Mesodermal cell (in vitro differentiated cells): Measurements from ENCODE around the gene RBPMS2.

Source experiments
- H3K27ac ChIP-seq: 2 replicates; pipeline ENCODE4 v1.7.0; 2013; ENCODE audit warnings: mild to moderate bottlenecking, low read depth, low read length, moderate library complexity; ENCODE audit not compliant: severe bottlenecking
- H3K36me3 ChIP-seq: 2 replicates; pipeline ENCODE4 v1.7.1; 2013; ENCODE audit warnings: mild to moderate bottlenecking, low read length, moderate library complexity; ENCODE audit not compliant: control insufficient read depth, insufficient read depth
- H3K4me1 ChIP-seq: one replicate; pipeline ENCODE4 v1.7.1; 2013; ENCODE audit warnings: mild to moderate bottlenecking, low read length; ENCODE audit not compliant: insufficient read depth, control insufficient read depth, poor library complexity, severe bottlenecking
- H3K4me3 ChIP-seq: 2 replicates; pipeline ENCODE4 v1.7.0; 2013; ENCODE audit warnings: low read length, control low read depth, mild to moderate bottlenecking; ENCODE audit not compliant: insufficient read depth, poor library complexity, severe bottlenecking; ENCODE audit errors: extremely low read depth
- H3K9me3 ChIP-seq: 2 replicates; pipeline ENCODE4 v1.7.1; 2013; ENCODE audit warnings: mild to moderate bottlenecking, low read length, moderate library complexity; ENCODE audit not compliant: control insufficient read depth
- WGBS, 2 experiments: methylation state at CpG; one replicate each; pipeline ENCODE4 v1.1.5; 2013; ENCODE audit warnings: missing lambda C conversion rate in 2 of 2; ENCODE audit not compliant: insufficient coverage in 2 of 2; 5-methylcytosine and 5-hydroxymethylcytosine counted together

The RBPMS2 gene

GRCh38 chr15:64772964-64773363, 2.4 kb downstream of the RBPMS2 start:
- peaks cover 11% of the 10 kb centered on the region for H3K4me1 ChIP-seq
- H3K36me3 ChIP-seq = peaks cover 7% of the 10 kb centered on the region
- H3K9me3 ChIP-seq = no peaks in the 10 kb centered on the region
- no peak overlapping the region for H3K4me3 ChIP-seq
- H3K27ac ChIP-seq = no peak overlapping the region
- 72 to 77% methylated on average over 5 to 6 of the region's 6 CpGs for WGBS, 2 experiments

- H3K4me1 ChIP-seq = peaks cover 11% of the 10 kb centered on the region
- WGBS, 2 experiments = 52 to 58% methylated on average over 2 to 3 of the region's 3 CpGs
- no peak overlapping the region for H3K27ac ChIP-seq
- H3K9me3 ChIP-seq = no peaks in the 10 kb centered on the region
- H3K4me3 ChIP-seq = no peak overlapping the region
- peaks cover 7% of the 10 kb centered on the region for H3K36me3 ChIP-seq
These were observed 2.9 kb downstream of the RBPMS2 start for GRCh38 chr15:64772488-64772887.

GRCh38 chr15:64770626-64771025, 4.8 kb downstream of the RBPMS2 start:
- H3K4me3 ChIP-seq = no peak overlapping the region
- 90% methylated on average over 2 of the region's 2 CpGs; no CpG with 5 or more reads in 1 of the 2 experiments for WGBS, 2 experiments
- H3K9me3 ChIP-seq = no peaks in the 10 kb centered on the region
- H3K27ac ChIP-seq = no peak overlapping the region
- H3K36me3 ChIP-seq = peaks cover 13% of the 10 kb centered on the region
- H3K4me1 ChIP-seq = peaks cover 11% of the 10 kb centered on the region

GRCh38 chr15:64767203-64767602, 8.2 kb downstream of the RBPMS2 start:
- H3K27ac ChIP-seq = no peak overlapping the region
- WGBS, 2 experiments = 90 to 96% methylated on average over 6 to 7 of the region's 7 CpGs

GRCh38 chr15:64766058-64766457, 9.3 kb downstream of the RBPMS2 start:
- no peaks in the 10 kb centered on the region for H3K4me1 ChIP-seq
- no peak overlapping the region for H3K4me3 ChIP-seq
- H3K9me3 ChIP-seq = no peaks in the 10 kb centered on the region
- 90 to 95% methylated on average over 7 to 8 of the region's 8 CpGs for WGBS, 2 experiments
- H3K36me3 ChIP-seq = peaks cover 10% of the 10 kb centered on the region
- no peak overlapping the region for H3K27ac ChIP-seq

More at GRCh38 chr15:64767203-64767602, 8.2 kb downstream of the RBPMS2 start:
- no peaks in the 10 kb centered on the region for H3K9me3 ChIP-seq
- no peaks in the 10 kb centered on the region for H3K4me1 ChIP-seq
- no peak overlapping the region for H3K4me3 ChIP-seq
- H3K36me3 ChIP-seq = peaks cover 12% of the 10 kb centered on the region

GRCh38 chr15:64763874-64764273, 11.5 kb downstream of the RBPMS2 start:
- 81 to 99% methylated on average over 3 to 4 of the region's 4 CpGs for WGBS, 2 experiments
- H3K9me3 ChIP-seq = no peaks in the 10 kb centered on the region

GRCh38 chr15:64763462-64763861, 11.9 kb downstream of the RBPMS2 start:
- no peaks in the 10 kb centered on the region for H3K4me1 ChIP-seq
- no peak overlapping the region for H3K4me3 ChIP-seq

More at GRCh38 chr15:64763874-64764273, 11.5 kb downstream of the RBPMS2 start:
- Histone ChIP-seq H3K36me3 (peaks cover 23% of the 10 kb centered on the region), H3K4me1 (no peaks in the 10 kb centered on the region), H3K4me3 (no peak overlapping the region), H3K27ac (no peak overlapping the region)

GRCh38 chr15:64763021-64763420, 12.4 kb downstream of the RBPMS2 start:
- no peak overlapping the region for H3K4me3 ChIP-seq
- H3K36me3 ChIP-seq = peaks cover 23% of the 10 kb centered on the region
- H3K27ac ChIP-seq = no peak overlapping the region
- no peaks in the 10 kb centered on the region for H3K9me3 ChIP-seq
- H3K4me1 ChIP-seq = peaks cover under 1% of the 10 kb centered on the region
- WGBS, 2 experiments = 93 to 99% methylated on average over 6 to 8 of the region's 8 CpGs

More at GRCh38 chr15:64763462-64763861, 11.9 kb downstream of the RBPMS2 start:
- H3K27ac ChIP-seq = no peak overlapping the region
- peaks cover 23% of the 10 kb centered on the region for H3K36me3 ChIP-seq
- H3K9me3 ChIP-seq = no peaks in the 10 kb centered on the region

- Histone ChIP-seq H3K36me3 (peaks cover 28% of the 10 kb centered on the region), H3K9me3 (no peaks in the 10 kb centered on the region), H3K27ac (no peak overlapping the region), H3K4me1 (peaks cover 4% of the 10 kb centered on the region), H3K4me3 (no peak overlapping the region)
- WGBS, 2 experiments = 97 to 98% methylated on average over 6 to 7 of the region's 8 CpGs
These were observed 12.8 kb downstream of the RBPMS2 start for GRCh38 chr15:64762546-64762945.

GRCh38 chr15:64761156-64761555, 14.2 kb downstream of the RBPMS2 start:
- 85 to 89% methylated on average over 5 to 6 of the region's 11 CpGs for WGBS, 2 experiments
- no peak overlapping the region for H3K4me3 ChIP-seq
- H3K4me1 ChIP-seq = peaks cover 4% of the 10 kb centered on the region
- no peak overlapping the region for H3K27ac ChIP-seq
- H3K36me3 ChIP-seq = peaks cover 30% of the 10 kb centered on the region
- no peaks in the 10 kb centered on the region for H3K9me3 ChIP-seq

GRCh38 chr15:64760056-64760455, 15.3 kb downstream of the RBPMS2 start:
- peaks cover 4% of the 10 kb centered on the region for H3K4me1 ChIP-seq
- no peaks in the 10 kb centered on the region for H3K9me3 ChIP-seq
- peaks cover 30% of the 10 kb centered on the region for H3K36me3 ChIP-seq
- H3K27ac ChIP-seq = no peak overlapping the region
- WGBS, 2 experiments = 95 to 97% methylated on average over 4 to 6 of the region's 8 CpGs
- H3K4me3 ChIP-seq = no peak overlapping the region
